ENCODE data around the gene LGI2. TPM values are rescaled to one million over a fixed set of nuclear protein-coding genes. Genes with fewer than 3 reads are reported as not detected.

Gene LGI2
- total and polyA plus RNA-seq, 9 of the 15 experiments (the other 6 are each of a cell fraction or from before 2014, with no cell fraction given), result 0.03 to 0.07 TPM; not detected in 7

- TF ChIP-seq ARID3B (CRISPR knock-in tag; IDR thresholded peaks at IDR 0.05; ENCODE audit: borderline replicate concordance), result no peak
- no peak for TF ChIP-seq ZBTB2 (IDR thresholded peaks at IDR 0.05)
Observed at GRCh38 chr4:24968992-24969391, 61.8 kb downstream of the LGI2 start (continued).

- no peaks in the 10 kb centered on the region for H3K9me1 ChIP-seq (ENCODE audit: control insufficient read depth, insufficient read depth, low read length)
- TF ChIP-seq CREBBP (IDR thresholded peaks at IDR 0.05; ENCODE audit: low read depth, low read length), result no peak
- TF ChIP-seq HDAC2 (IDR thresholded peaks at IDR 0.05), result no peak
- no peak for TF ChIP-seq ZNF384 (IDR thresholded peaks at IDR 0.05; ENCODE audit: low read depth, low read length)
- no peak overlapping the region for H3K27ac ChIP-seq (ENCODE audit: extremely low read depth, low read depth, low read length)
- no peak for FAIRE-seq
- WGBS (ENCODE audit: insufficient coverage, low coverage, missing lambda C conversion rate), result 0% methylated on average over 6 of the region's 6 CpGs
- H3K36me3 ChIP-seq (ENCODE audit: control insufficient read depth, insufficient read depth, low read length), result no peaks in the 10 kb centered on the region
- no peak overlapping the region for H2AFZ ChIP-seq (ENCODE audit: low read depth, low read length)
- no TSS peak for BruUV-seq (replicated peaks)
- intact Hi-C loops (cut with micrococcal nuclease) (no loop called here), in situ Hi-C loops (cut with MboI) (no loop called here)
- H3K79me2 ChIP-seq (ENCODE audit: control insufficient read depth, insufficient read depth, low read length), result no peaks in the 10 kb centered on the region
- H3K4me1 ChIP-seq (replicated peaks in 1 of 2; ENCODE audit: control insufficient read depth in 2 of 2, insufficient read depth in 2 of 2, low read length in 2 of 2), result no peaks in the 10 kb centered on the region
- POLR2A ChIA-PET, result no interaction called here
- no peak for ATAC-seq
- no peak overlapping the region for H3K4me3 ChIP-seq
- no peak overlapping the region for H3K9ac ChIP-seq (ENCODE audit: insufficient read depth in 1 of 2, low read depth in 2 of 2, low read length in 2 of 2)
- CTCF ChIA-PET (ENCODE audit: low intra/inter-chr PET ratio), result no interaction called here
- H4K20me1 ChIP-seq (replicated peaks; ENCODE audit: control insufficient read depth, insufficient read depth, low read length), result no peaks in the 10 kb centered on the region
- H3K9me3 ChIP-seq (replicated peaks; ENCODE audit: control insufficient read depth, insufficient read depth, low read depth, low read length), result peaks cover 6% of the 10 kb centered on the region; the same call in 1 of the 2 replicates
- H3K27me3 ChIP-seq (ENCODE audit: control insufficient read depth in 2 of 2, insufficient read depth in 2 of 2, low read length in 2 of 2), result no peaks in the 10 kb centered on the region; a peak in 1 of 5 replicates
- no peak for DNase-seq (ENCODE audit: extremely low read depth in 1 of 4, low spot score in 3 of 4)
- no peak overlapping the region for H3K4me2 ChIP-seq (ENCODE audit: insufficient read depth, low read length)
Observed at GRCh38 chr4:24968278-24968677, 62.5 kb downstream of the LGI2 start.
